Measurements from ENCODE around the gene NEUROD1. TPM values are rescaled to one million over a fixed set of nuclear protein-coding genes. Genes with fewer than 3 reads are reported as not detected.

NEUROD1 gene
- total and polyA plus RNA-seq, 8 donors = 1.4 to 52.8 (median 5.5) TPM

DNA sequence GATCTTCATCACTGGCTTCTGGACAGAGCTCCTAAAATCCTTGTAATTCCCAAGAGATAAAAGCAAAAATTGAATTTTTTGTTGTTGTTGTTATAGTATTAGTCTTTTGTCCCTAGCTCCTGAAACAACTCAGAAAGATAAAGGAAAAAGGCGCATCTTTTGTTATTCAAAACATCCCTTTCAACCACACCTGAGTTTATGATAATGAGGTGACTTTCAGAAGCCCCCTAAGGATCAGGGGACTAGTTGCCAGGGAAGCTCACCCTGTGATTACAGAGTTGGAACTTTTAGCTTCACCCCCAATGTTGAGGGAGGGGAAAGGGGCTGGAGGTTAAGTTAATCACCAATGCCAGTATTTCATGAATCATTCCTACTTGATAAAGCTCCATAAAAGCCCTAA is 13.1 kb downstream of the NEUROD1 start:
- no peak for ATAC-seq
- TF ChIP-seq, protein P1, sequence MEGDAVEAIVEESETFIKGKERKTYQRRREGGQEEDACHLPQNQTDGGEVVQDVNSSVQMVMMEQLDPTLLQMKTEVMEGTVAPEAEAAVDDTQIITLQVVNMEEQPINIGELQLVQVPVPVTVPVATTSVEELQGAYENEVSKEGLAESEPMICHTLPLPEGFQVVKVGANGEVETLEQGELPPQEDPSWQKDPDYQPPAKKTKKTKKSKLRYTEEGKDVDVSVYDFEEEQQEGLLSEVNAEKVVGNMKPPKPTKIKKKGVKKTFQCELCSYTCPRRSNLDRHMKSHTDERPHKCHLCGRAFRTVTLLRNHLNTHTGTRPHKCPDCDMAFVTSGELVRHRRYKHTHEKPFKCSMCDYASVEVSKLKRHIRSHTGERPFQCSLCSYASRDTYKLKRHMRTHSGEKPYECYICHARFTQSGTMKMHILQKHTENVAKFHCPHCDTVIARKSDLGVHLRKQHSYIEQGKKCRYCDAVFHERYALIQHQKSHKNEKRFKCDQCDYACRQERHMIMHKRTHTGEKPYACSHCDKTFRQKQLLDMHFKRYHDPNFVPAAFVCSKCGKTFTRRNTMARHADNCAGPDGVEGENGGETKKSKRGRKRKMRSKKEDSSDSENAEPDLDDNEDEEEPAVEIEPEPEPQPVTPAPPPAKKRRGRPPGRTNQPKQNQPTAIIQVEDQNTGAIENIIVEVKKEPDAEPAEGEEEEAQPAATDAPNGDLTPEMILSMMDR (IDR thresholded peaks at IDR 0.05) = no peak
- Histone ChIP-seq H3K4me3 (no peak overlapping the region), H3K27me3 (no peaks in the 10 kb centered on the region), H3K4me1 (no peaks in the 10 kb centered on the region), H3K36me3 (no peaks in the 10 kb centered on the region), H3K27ac (no peak overlapping the region), H3K9me3 (no peaks in the 10 kb centered on the region)
- DNase-seq = no peak
- intact Hi-C loops (cut with DNase I) = no loop called here
- 58 to 68% methylated on average over 1 of the region's 1 CpG for WGBS, 2 donors
- FAIRE-seq = no peak

- ATAC-seq = no peak
These were observed 18.0 kb downstream of the NEUROD1 start for GRCh38 chr2:181662287-181662686.

DNA sequence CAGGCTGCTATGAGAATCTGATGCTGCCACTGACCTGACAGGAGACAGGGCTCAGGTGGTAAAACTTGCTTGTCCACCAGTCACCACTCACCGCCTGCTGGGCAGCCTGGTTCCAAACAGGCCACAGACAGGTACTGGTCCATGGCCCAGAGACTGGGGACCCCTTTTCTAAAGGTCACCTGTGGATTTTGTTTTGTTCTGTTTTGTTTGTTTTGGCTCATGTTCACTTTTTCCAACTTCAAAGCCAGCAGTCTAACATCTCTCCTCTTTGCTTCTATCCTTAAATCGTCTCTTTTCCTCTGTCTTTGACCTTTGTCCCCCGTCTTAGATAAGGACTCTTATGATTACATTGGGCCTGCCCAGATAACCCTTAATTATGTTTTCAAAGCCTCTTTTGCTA is 20.1 kb downstream of the NEUROD1 start:
- WGBS, 2 donors = 28 to 35% methylated on average over 3 of the region's 3 CpGs
- Histone ChIP-seq H3K27me3 (peaks cover 0 to 4% (median 0%) of the 10 kb centered on the region in 4 donors), H3K4me3 (no peak overlapping the region), H3K27ac (no peak overlapping the region), H3K36me3 (no peaks in the 10 kb centered on the region), H3K4me1 (peaks cover 0 to 6% (median 0%) of the 10 kb centered on the region in 3 donors), H3K9me3 (no peaks in the 10 kb centered on the region)
- TF ChIP-seq, protein P1 (IDR thresholded peaks at IDR 0.05) = no peak
- intact Hi-C loops (cut with DNase I) = no loop called here
- FAIRE-seq = no peak
- ATAC-seq = no peak
- DNase-seq = no peak

More at GRCh38 chr2:181662287-181662686, 18.0 kb downstream of the NEUROD1 start:
- Histone ChIP-seq H3K9me3 (no peaks in the 10 kb centered on the region), H3K4me1 (peaks cover 0 to under 1% (median 0%) of the 10 kb centered on the region in 3 donors), H3K4me3 (no peak overlapping the region), H3K27me3 (peaks cover 0 to 2% (median 0%) of the 10 kb centered on the region in 4 donors), H3K27ac (no peak overlapping the region), H3K36me3 (no peaks in the 10 kb centered on the region)
- no peak for DNase-seq
- no peak for FAIRE-seq
- TF ChIP-seq, protein P1 (IDR thresholded peaks at IDR 0.05) = no peak
- WGBS, 2 donors = 90 to 93% methylated on average over 2 of the region's 2 CpGs
- intact Hi-C loops (cut with DNase I) = no loop called here

DNA sequence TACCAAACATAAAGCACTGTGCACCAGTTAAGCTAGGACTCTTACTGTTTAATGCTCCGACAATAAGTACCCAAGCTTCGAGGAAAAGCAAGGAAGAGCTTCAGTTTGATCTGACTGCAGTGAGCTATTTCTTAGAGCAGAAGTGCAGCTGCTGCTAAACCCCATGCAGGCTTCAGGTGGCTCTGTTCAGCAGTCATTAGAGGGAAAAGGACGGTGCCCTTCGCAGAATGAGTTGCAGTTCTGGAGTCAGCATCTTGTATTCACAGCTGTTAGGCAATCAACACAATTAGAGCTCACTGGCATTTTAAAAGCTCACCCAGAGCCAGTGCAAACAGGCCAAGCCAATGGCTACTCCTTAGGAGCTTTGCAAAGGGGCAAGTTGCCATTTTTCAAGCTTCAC is 21.9 kb downstream of the NEUROD1 start:
- Histone ChIP-seq H3K9me3 (no peaks in the 10 kb centered on the region), H3K27me3 (peaks cover 0 to 4% (median 0%) of the 10 kb centered on the region in 4 donors), H3K27ac (no peak overlapping the region), H3K4me1 (peaks cover 0 to 6% (median 0%) of the 10 kb centered on the region in 3 donors), H3K36me3 (no peaks in the 10 kb centered on the region), H3K4me3 (no peak overlapping the region)
- intact Hi-C loops (cut with DNase I) = no loop called here
- ATAC-seq (peak in 2 of 4 donors; percentile 49 to 52), DNase-seq (no peak), FAIRE-seq (no peak)
- TF ChIP-seq, protein P1 (IDR thresholded peaks at IDR 0.05) = no peak
- WGBS, 2 donors = 84 to 86% methylated on average over 4 of the region's 4 CpGs

DNA sequence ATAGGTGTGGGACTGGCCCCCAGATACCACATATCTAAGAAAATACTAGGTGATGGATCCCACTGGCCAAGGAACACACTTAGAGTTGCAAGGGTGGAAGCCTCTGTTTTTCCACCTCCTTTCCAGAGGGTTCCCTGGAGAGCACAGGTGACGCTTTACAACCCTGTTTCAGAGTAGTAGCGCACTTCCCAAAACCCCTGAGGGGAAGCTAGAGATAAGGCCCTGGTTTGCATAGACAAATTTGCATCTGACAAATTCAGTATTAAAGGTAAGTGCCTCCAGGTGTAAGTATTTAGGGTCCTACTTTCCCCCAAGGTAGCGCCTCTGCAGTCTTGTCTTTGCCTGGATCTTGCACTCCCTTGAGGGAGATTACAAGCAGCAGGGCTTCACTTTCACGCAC is 22.9 kb downstream of the NEUROD1 start:
- DNase-seq = no peak

More for the DNA sequence above, 22.9 kb downstream of the NEUROD1 start:
- peak overlapping the region in 2 of 4 donors; percentile 42 to 64 for H3K4me3 ChIP-seq
- H3K9me3 ChIP-seq = no peaks in the 10 kb centered on the region
- peaks cover 0 to 6% (median 0%) of the 10 kb centered on the region in 3 donors for H3K4me1 ChIP-seq
- no peaks in the 10 kb centered on the region for H3K36me3 ChIP-seq
- WGBS, 2 donors = 82 to 84% methylated on average over 4 of the region's 4 CpGs
- no peak for FAIRE-seq
- peaks cover 0 to 4% (median 0%) of the 10 kb centered on the region in 4 donors for H3K27me3 ChIP-seq
- ATAC-seq = no peak
- intact Hi-C loops (cut with DNase I) = no loop called here
- no peak overlapping the region for H3K27ac ChIP-seq
- TF ChIP-seq, protein P1 (IDR thresholded peaks at IDR 0.05) = no peak

Measured in pancreas (tissue), 10 donors.